ENCODE measurements around the gene REM2.

DNA sequence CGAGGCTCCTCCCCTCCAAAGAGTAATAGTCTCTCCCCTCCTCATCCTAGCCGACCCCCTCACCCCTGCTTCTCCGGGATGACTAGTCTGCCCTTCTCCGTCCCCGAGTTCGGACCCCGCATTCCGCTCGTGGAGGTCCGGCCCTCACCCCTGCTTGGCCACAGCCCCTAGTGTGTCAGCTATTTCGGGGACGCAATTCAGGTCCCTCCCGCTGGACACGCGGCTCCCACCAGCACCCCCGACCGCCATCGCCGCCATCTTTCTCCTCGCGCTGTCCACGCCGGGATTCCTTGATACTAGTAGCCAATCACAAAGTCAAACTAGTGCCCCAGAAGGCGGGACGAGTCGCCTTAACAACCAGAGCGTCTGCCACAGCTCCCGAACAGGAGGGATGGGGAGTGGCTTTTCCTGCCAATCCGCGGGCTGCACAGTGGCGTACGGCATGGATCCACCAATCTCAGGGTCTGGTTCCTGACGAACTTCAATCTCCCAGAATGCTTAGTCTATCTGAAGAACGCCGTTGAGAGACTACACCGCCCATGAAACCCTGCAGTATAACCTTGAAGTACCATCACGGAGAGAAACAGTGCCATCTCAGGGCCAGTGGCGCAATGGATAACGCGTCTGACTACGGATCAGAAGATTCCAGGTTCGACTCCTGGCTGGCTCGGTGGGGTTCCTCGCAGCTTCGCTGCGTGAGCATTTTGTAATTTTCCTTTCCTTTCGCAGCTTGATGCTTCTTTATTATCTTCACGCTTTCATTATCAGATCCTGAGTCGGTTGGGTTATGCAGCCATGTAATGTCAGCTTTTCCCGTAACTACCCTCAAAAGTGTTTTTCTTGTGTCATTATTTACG, 46.3 kb downstream of the REM2 start, which contains the start of gene PRMT5:
- TF ChIP-seq, protein P1, sequence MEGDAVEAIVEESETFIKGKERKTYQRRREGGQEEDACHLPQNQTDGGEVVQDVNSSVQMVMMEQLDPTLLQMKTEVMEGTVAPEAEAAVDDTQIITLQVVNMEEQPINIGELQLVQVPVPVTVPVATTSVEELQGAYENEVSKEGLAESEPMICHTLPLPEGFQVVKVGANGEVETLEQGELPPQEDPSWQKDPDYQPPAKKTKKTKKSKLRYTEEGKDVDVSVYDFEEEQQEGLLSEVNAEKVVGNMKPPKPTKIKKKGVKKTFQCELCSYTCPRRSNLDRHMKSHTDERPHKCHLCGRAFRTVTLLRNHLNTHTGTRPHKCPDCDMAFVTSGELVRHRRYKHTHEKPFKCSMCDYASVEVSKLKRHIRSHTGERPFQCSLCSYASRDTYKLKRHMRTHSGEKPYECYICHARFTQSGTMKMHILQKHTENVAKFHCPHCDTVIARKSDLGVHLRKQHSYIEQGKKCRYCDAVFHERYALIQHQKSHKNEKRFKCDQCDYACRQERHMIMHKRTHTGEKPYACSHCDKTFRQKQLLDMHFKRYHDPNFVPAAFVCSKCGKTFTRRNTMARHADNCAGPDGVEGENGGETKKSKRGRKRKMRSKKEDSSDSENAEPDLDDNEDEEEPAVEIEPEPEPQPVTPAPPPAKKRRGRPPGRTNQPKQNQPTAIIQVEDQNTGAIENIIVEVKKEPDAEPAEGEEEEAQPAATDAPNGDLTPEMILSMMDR (conservative IDR thresholded peaks at IDR 0.05 in 1 of 2, IDR thresholded peaks at IDR 0.05 in 1 of 2; ENCODE audit: low read depth in 1 of 2, low read length in 2 of 2), result no peak
- no peak for TF ChIP-seq EZH2 (IDR thresholded peaks at IDR 0.05; ENCODE audit: low read length, missing control alignments)
